ENCODE data around the gene CEACAM7.
"Not testable (repeated sequence)": the region's sequence is repeated elsewhere in the genome, so short reads cannot be mapped to it uniquely, and the experiment has no call there.

Gene CEACAM7

GRCh38 chr19:41688098-41688497, at the start of gene CEACAM7:
Gene CEACAM7, minus strand, starts transcription at chr19:41688270. Its CDS starts 105 bp downstream, at chr19:41688165.
- peak; percentile 16 for DNase-seq

DNA sequence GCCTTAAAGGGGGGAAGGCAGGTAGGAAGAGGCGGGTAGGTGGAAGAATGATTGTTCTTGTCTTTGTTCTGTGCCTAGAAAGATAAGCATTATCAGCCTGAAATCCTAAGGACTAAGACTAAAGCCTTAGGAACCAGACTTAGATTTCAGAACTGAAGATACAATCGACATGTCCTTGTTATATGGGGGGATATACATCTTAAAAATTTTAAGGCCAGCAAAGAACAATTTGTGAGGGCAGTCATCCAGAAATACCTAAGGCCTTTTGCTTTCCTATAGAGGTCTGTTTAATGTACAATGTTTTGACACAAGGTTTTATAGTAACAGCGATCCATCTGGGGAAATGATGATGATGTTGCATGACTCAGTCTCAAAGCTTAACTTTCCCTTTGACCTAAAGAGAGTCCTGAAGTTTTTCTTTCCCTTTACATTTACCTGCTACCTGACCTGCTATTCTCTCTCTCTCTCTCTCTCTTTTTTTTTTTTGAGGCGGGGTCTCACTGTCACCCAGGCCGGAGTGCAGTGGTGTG, 47.1 kb upstream of the CEACAM7 start:
- peak; percentile 57 for DNase-seq

- peak; percentile 94 for DNase-seq
Observed at GRCh38 chr19:41734585-41734984, 46.5 kb upstream of the CEACAM7 start.

DNA sequence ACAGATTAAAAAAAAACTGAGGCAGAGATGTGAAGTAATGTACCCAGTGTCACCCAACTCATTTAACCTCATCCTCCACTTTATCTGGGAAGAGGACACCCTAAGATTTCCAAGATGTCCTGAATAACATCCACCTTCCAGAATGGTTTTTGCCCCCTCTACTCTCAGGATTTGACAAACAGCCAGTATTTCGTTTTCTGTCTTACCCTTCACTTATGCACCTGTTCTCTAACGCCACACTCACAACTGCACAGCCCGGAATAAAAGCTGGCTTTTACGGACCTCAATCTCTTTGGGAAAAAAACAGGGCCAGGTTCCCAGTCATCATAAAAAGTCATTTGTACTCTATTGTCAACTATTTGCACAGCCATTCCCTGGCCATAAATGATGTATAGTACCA, 46.1 kb upstream of the CEACAM7 start:
- DNase-seq: no peak

GRCh38 chr19:41726493-41726892, 38.4 kb upstream of the CEACAM7 start:
- no peak for DNase-seq

DNA sequence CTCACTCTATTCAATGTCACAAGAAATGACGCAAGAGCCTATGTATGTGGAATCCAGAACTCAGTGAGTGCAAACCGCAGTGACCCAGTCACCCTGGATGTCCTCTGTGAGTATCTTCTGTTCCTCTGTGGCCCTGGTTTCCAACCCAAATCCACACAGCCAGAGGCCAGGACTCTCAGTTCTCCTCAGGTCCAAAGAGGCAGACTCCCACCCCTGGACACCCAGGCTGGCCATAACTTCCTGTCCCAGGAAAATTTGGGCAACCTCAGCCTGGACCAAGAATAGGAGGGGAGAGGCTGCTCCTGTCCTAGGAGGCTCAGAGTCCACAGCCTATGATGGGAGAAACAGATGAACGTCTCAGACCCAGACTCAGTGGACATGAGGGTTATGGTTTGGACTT, 32.0 kb upstream of the CEACAM7 start:
- no peak for DNase-seq

- no peak for DNase-seq
Observed at GRCh38 chr19:41718761-41719160, 30.7 kb upstream of the CEACAM7 start.

DNA sequence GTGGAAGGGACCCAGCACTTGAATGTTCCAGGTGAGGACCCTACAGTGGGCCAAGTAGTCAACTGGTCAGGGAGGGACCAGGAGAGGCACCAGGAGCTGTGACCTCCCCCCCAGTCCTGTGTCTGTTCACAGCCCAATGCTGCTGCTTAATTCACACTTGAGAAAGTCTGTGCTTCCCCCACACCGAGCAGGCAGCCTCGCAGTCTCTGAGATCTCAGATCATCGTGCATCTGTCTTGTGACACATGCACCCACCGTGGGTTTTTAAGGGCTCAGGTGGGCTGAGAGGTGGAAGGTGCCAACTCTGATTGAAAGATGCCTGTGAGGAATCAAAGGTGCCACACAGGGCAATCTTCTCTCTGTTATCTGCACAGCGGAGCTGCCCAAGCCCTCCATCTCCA, 26.5 kb upstream of the CEACAM7 start:
- DNase-seq: no peak

DNA sequence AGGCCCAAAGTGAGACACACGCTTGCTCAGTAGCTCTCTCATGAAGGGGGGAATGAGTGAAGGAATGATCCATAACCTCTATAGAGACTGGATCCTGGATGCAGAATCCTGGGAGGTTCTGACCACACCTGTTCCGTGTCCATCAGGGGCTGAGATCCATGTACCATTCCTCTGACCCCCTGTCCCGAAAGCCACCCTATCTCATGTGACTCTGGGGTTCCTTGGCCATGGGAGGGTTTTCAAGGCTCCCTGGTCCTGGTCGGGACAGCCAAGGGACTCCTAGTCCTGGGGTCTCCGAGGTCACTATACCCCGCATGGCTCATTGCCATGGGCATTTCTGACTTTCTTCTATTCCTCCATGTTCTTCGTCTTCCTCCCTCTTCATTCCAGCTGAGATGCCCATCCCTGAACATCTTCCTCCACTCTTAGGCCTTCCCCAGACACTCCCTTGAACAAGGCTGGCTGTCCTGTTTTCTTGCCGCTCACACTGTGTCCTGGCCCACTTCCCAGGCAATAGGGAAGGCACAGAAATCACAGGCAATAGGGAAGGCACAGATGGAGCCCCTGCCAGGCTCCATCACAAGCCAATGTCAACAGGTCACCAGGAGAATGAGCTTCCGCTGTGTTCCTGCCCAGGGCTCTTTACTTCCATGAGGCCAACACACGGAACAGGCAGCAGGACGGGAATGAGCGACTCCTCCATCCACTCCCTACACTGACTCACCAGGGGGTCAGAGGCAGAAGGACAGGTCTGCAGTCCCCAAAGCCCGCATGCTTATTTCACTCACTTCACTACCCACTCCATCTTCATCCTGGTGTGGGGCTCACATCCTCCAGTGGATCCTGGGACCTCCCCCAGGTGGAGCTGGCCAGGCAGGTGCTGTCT, 23.5 kb upstream of the CEACAM7 start:
- DNase-seq: peak; percentile 62

DNA sequence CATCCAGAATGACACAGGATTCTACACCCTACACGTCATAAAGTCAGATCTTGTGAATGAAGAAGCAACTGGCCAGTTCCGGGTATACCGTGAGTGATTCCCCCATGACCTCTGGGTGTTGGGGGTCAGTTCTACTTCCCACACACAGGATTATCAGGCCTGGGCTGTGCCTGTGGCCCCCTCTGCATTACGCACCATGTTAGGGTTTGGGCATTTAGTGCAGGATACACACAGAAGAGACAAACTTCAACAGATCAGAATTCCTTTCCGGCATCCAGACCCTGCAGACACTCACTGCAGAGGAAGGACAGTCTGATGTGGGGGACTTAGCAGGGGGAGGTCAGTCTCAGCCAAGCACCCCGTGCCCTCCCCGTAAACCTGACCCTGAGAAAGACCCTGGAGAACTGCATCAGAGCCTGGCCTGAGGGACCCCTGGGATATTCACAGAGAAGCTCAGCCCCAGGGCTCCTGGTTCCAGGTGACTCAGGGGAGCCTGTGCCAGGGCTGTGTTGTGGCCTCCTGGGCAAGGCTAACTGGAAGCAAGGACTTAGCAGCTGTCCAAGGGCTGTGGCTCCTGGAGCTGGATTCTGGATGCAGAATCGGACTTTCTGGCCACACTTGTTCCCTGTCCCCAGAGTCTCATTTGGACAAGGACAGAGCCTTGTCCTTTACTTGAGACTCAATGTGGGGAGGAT, 22.0 kb upstream of the CEACAM7 start:
- no peak for DNase-seq

- not testable (repeated sequence) for DNase-seq
Observed at GRCh38 chr19:41709516-41709915, 21.4 kb upstream of the CEACAM7 start.

GRCh38 chr19:41708481-41708880, 20.4 kb upstream of the CEACAM7 start, which contains the start of gene CEACAM5:
Gene CEACAM5, plus strand, starts transcription at chr19:41708626. Its CDS starts 106 bp downstream, at chr19:41708732.
- peak; percentile 19 for DNase-seq

DNA sequence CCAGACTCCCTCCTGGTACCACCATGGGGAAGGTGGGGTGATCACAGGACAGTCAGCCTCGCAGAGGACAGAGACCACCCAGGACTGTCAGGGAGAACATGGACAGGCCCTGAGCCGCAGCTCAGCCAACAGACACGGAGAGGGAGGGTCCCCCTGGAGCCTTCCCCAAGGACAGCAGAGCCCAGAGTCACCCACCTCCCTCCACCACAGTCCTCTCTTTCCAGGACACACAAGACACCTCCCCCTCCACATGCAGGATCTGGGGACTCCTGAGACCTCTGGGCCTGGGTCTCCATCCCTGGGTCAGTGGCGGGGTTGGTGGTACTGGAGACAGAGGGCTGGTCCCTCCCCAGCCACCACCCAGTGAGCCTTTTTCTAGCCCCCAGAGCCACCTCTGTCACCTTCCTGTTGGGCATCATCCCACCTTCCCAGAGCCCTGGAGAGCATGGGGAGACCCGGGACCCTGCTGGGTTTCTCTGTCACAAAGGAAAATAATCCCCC, 19.9 kb upstream of the CEACAM7 start:
- DNase-seq: no peak

DNA sequence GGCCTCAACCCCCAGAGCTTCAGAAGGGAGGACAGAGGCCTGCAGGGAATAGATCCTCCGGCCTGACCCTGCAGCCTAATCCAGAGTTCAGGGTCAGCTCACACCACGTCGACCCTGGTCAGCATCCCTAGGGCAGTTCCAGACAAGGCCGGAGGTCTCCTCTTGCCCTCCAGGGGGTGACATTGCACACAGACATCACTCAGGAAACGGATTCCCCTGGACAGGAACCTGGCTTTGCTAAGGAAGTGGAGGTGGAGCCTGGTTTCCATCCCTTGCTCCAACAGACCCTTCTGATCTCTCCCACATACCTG, 19.4 kb upstream of the CEACAM7 start:
- peak; percentile 72 for DNase-seq

GRCh38 chr19:41706741-41707501, 18.9 kb upstream of the CEACAM7 start:
- DNase-seq: peak; percentile 90

GRCh38 chr19:41705393-41706174, 17.5 kb upstream of the CEACAM7 start:
- DNase-seq: no peak

DNA sequence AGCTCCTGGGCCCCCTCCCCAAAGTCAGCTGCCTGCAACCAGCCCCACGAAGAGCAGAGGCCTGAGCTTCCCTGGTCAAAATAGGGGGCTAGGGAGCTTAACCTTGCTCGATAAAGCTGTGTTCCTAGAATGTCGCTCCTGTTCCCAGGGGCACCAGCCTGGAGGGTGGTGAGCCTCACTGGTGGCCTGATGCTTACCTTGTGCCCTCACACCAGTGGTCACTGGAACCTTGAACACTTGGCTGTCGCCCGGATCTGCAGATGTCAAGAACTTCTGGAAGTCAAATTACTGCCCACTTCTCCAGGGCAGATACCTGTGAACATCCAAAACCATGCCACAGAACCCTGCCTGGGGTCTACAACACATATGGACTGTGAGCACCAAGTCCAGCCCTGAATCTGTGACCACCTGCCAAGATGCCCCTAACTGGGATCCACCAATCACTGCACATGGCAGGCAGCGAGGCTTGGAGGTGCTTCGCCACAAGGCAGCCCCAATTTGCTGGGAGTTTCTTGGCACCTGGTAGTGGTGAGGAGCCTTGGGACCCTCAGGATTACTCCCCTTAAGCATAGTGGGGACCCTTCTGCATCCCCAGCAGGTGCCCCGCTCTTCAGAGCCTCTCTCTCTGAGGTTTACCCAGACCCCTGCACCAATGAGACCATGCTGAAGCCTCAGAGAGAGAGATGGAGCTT, 15.7 kb upstream of the CEACAM7 start:
- no peak for DNase-seq

- DNase-seq: peak; percentile 37
Observed at GRCh38 chr19:41702171-41702651, 14.1 kb upstream of the CEACAM7 start.

DNA sequence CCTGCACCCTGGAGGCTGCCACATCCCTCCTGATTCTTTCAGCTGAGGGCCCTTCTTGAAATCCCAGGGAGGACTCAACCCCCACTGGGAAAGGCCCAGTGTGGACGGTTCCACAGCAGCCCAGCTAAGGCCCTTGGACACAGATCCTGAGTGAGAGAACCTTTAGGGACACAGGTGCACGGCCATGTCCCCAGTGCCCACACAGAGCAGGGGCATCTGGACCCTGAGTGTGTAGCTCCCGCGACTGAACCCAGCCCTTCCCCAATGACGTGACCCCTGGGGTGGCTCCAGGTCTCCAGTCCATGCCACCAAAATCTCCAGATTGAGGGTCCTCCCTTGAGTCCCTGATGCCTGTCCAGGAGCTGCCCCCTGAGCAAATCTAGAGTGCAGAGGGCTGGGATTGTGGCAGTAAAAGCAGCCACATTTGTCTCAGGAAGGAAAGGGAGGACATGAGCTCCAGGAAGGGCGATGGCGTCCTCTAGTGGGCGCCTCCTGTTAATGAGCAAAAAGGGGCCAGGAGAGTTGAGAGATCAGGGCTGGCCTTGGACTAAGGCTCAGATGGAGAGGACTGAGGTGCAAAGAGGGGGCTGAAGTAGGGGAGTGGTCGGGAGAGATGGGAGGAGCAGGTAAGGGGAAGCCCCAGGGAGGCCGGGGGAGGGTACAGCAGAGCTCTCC, 13.5 kb upstream of the CEACAM7 start:
- peak; percentile 79 for DNase-seq

- no peak for DNase-seq
Observed at GRCh38 chr19:41700381-41701195, 12.5 kb upstream of the CEACAM7 start.

Measured in NCI-H69 (cell line).